ENCODE measurements around the gene IPO11.

GRCh38 chr5:62643556-62644451 is 231.2 kb downstream of the IPO11 start:
- no peak for TF ChIP-seq PATZ1 (CRISPR knock-in tag; IDR thresholded peaks at IDR 0.05; ENCODE audit: borderline replicate concordance)
- TF ChIP-seq, protein P1, sequence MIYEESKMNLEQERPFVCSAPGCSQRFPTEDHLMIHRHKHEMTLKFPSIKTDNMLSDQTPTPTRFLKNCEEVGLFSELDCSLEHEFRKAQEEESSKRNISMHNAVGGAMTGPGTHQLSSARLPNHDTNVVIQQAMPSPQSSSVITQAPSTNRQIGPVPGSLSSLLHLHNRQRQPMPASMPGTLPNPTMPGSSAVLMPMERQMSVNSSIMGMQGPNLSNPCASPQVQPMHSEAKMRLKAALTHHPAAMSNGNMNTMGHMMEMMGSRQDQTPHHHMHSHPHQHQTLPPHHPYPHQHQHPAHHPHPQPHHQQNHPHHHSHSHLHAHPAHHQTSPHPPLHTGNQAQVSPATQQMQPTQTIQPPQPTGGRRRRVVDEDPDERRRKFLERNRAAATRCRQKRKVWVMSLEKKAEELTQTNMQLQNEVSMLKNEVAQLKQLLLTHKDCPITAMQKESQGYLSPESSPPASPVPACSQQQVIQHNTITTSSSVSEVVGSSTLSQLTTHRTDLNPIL (CRISPR knock-in tag; IDR thresholded peaks at IDR 0.05; ENCODE audit: low read depth), result no peak
- TF ChIP-seq, protein P2, sequence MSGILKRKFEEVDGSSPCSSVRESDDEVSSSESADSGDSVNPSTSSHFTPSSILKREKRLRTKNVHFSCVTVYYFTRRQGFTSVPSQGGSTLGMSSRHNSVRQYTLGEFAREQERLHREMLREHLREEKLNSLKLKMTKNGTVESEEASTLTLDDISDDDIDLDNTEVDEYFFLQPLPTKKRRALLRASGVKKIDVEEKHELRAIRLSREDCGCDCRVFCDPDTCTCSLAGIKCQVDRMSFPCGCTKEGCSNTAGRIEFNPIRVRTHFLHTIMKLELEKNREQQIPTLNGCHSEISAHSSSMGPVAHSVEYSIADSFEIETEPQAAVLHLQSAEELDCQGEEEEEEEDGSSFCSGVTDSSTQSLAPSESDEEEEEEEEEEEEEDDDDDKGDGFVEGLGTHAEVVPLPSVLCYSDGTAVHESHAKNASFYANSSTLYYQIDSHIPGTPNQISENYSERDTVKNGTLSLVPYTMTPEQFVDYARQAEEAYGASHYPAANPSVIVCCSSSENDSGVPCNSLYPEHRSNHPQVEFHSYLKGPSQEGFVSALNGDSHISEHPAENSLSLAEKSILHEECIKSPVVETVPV (CRISPR knock-in tag; IDR thresholded peaks at IDR 0.05), result no peak
- no peak for TF ChIP-seq POU6F1 (CRISPR knock-in tag; IDR thresholded peaks at IDR 0.05; ENCODE audit: borderline replicate concordance, low read depth)
- TF ChIP-seq ZFP30 (CRISPR knock-in tag; IDR thresholded peaks at IDR 0.05), result no peak
- no peak for TF ChIP-seq ZFP3 (CRISPR knock-in tag; IDR thresholded peaks at IDR 0.05)
- no peak for TF ChIP-seq GLIS3 (CRISPR knock-in tag; IDR thresholded peaks at IDR 0.05)
- TF ChIP-seq ESRRG (CRISPR knock-in tag; IDR thresholded peaks at IDR 0.05), result no peak
- TF ChIP-seq TOX (CRISPR knock-in tag; IDR thresholded peaks at IDR 0.05; ENCODE audit: borderline replicate concordance), result no peak
- TF ChIP-seq OSR1 (CRISPR knock-in tag; IDR thresholded peaks at IDR 0.05), result no peak
- TF ChIP-seq ARNTL (CRISPR knock-in tag; IDR thresholded peaks at IDR 0.05; ENCODE audit: borderline replicate concordance, low read depth), result no peak
- no peak for TF ChIP-seq ZNF8 (CRISPR knock-in tag; IDR thresholded peaks at IDR 0.05)
- TF ChIP-seq ISL1 (CRISPR knock-in tag; IDR thresholded peaks at IDR 0.05), result no peak
- TF ChIP-seq SNAI2 (CRISPR knock-in tag; IDR thresholded peaks at IDR 0.05), result no peak
